ENCODE measurements around the gene C1orf21.

The C1orf21 gene

DNA sequence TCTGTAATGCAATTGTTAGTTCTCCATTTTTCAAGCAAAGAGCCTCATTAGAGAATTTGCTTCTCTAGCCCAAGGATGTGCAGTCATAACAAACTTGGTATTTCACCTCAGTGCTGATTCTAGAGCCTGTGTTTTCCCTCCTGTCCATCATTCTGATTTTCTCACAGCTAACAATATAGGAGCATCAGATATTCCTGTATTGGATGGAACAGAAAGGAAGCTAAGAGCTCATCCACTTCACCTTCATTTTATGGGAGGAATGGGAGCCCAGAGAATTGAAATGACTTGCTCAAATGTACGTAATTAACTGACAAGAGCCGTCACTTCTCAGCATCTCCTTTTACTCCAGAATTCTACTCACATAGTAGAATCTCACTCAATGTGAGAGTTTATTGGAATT lies 271.2 kb downstream of the C1orf21 start:
- Histone ChIP-seq H3K9ac (ENCODE audit: low read depth, low read length) (no peak overlapping the region), H3K4me1 (ENCODE audit: control insufficient read depth, insufficient read depth, low read length) (no peaks in the 10 kb centered on the region), H3K4me2 (ENCODE audit: low read length) (no peak overlapping the region), H3K4me3 (ENCODE audit: low read length) (no peak overlapping the region), H3K36me3 (ENCODE audit: insufficient read depth, low read length) (no peaks in the 10 kb centered on the region), H3K27me3 (ENCODE audit: control insufficient read depth, insufficient read depth, low read length) (no peaks in the 10 kb centered on the region), H3K9me3 (replicated peaks; ENCODE audit: low read length) (no peaks in the 10 kb centered on the region)

- Histone ChIP-seq H3K9ac (ENCODE audit: low read depth, low read length) (no peak overlapping the region), H3K4me1 (ENCODE audit: control insufficient read depth, insufficient read depth, low read length) (peaks cover 12% of the 10 kb centered on the region), H3K9me3 (replicated peaks; ENCODE audit: low read length) (no peaks in the 10 kb centered on the region), H3K4me2 (ENCODE audit: low read length) (no peak overlapping the region), H3K27me3 (ENCODE audit: control insufficient read depth, insufficient read depth, low read length) (no peaks in the 10 kb centered on the region), H3K4me3 (ENCODE audit: low read length) (no peak overlapping the region), H3K36me3 (ENCODE audit: insufficient read depth, low read length) (no peaks in the 10 kb centered on the region)
Observed at GRCh38 chr1:184660462-184661191, 273.8 kb downstream of the C1orf21 start.

DNA sequence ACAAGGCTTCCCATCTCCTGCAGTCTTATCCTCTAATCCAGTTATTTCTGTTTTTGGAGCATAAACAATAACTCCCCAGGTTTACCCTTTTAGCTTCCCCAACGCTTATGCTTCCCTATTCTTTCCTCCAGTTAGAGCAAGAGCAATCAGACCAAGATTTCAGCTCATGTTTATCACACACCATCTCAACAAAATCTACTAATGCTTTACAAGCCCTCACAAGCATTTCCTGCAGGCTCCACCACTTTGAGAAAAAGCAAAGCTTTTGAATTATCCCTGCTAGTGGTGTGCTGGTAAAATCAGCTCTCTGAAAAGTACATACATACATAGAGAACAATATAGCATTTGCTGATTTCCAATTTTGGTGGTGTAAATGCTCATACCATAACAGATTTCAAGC lies 275.0 kb downstream of the C1orf21 start:
- Histone ChIP-seq H3K27me3 (ENCODE audit: control insufficient read depth, insufficient read depth, low read length) (no peaks in the 10 kb centered on the region), H3K4me3 (ENCODE audit: low read length) (no peak overlapping the region)

GRCh38 chr1:184664042-184664660 lies 277.3 kb downstream of the C1orf21 start:
- no peaks in the 10 kb centered on the region for H3K9me3 ChIP-seq (replicated peaks; ENCODE audit: low read length)
- peak overlapping the region; percentile 78 for H3K4me3 ChIP-seq (ENCODE audit: low read length)
- no peaks in the 10 kb centered on the region for H3K27me3 ChIP-seq (ENCODE audit: control insufficient read depth, insufficient read depth, low read length)
- peak overlapping the region; percentile 99 for H3K4me2 ChIP-seq (ENCODE audit: low read length)
- peak overlapping the region; percentile 79 for H3K9ac ChIP-seq (ENCODE audit: low read depth, low read length)
- peaks cover 12% of the 10 kb centered on the region for H3K4me1 ChIP-seq (ENCODE audit: control insufficient read depth, insufficient read depth, low read length)
- no peaks in the 10 kb centered on the region for H3K36me3 ChIP-seq (ENCODE audit: insufficient read depth, low read length)

More for the DNA sequence above, 275.0 kb downstream of the C1orf21 start:
- H3K9ac ChIP-seq (ENCODE audit: low read depth, low read length), result no peak overlapping the region
- H3K36me3 ChIP-seq (ENCODE audit: insufficient read depth, low read length), result no peaks in the 10 kb centered on the region
- H3K4me1 ChIP-seq (ENCODE audit: control insufficient read depth, insufficient read depth, low read length), result peaks cover 12% of the 10 kb centered on the region
- no peaks in the 10 kb centered on the region for H3K9me3 ChIP-seq (replicated peaks; ENCODE audit: low read length)
- H3K4me2 ChIP-seq (ENCODE audit: low read length), result no peak overlapping the region

- H3K36me3 ChIP-seq (ENCODE audit: insufficient read depth, low read length), result no peaks in the 10 kb centered on the region
- peak overlapping the region; percentile 78 for H3K4me3 ChIP-seq (ENCODE audit: low read length)
- peak overlapping the region; percentile 79 for H3K9ac ChIP-seq (ENCODE audit: low read depth, low read length)
- H3K27me3 ChIP-seq (ENCODE audit: control insufficient read depth, insufficient read depth, low read length), result no peaks in the 10 kb centered on the region
- H3K4me1 ChIP-seq (ENCODE audit: control insufficient read depth, insufficient read depth, low read length), result peaks cover 12% of the 10 kb centered on the region
- H3K9me3 ChIP-seq (replicated peaks; ENCODE audit: low read length), result no peaks in the 10 kb centered on the region
- H3K4me2 ChIP-seq (ENCODE audit: low read length), result peak overlapping the region; percentile 99
Observed at GRCh38 chr1:184664661-184665060, 277.8 kb downstream of the C1orf21 start.

- Histone ChIP-seq H3K4me1 (ENCODE audit: control insufficient read depth, insufficient read depth, low read length) (peaks cover 12% of the 10 kb centered on the region), H3K36me3 (ENCODE audit: insufficient read depth, low read length) (no peaks in the 10 kb centered on the region), H3K4me3 (ENCODE audit: low read length) (no peak overlapping the region), H3K9ac (ENCODE audit: low read depth, low read length) (no peak overlapping the region), H3K27me3 (ENCODE audit: control insufficient read depth, insufficient read depth, low read length) (no peaks in the 10 kb centered on the region), H3K9me3 (replicated peaks; ENCODE audit: low read length) (no peaks in the 10 kb centered on the region), H3K4me2 (ENCODE audit: low read length) (no peak overlapping the region)
Observed at GRCh38 chr1:184665360-184665759, 278.5 kb downstream of the C1orf21 start.

DNA sequence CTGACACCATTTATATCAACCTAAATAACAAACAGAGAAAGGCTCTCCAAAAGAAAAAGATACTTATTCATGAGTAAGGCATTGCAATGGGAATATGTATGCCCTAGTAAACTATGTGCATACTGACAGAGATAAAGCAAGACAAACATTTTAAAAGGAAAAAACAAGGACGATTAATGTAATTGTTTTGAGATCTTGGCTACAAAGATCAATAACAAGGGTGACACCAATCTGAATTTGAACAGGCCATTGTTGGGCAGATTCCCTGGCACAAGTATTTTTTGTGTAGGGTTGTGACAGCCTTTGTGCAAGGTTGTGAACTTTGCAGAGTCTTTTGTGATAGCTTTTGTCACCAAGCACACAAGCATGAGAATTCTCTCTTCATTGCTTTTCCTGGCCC lies 282.6 kb downstream of the C1orf21 start:
- H3K36me3 ChIP-seq (ENCODE audit: insufficient read depth, low read length), result no peaks in the 10 kb centered on the region
- H3K27me3 ChIP-seq (ENCODE audit: control insufficient read depth, insufficient read depth, low read length), result peaks cover 12% of the 10 kb centered on the region
- H3K4me1 ChIP-seq (ENCODE audit: control insufficient read depth, insufficient read depth, low read length), result peaks cover 5% of the 10 kb centered on the region
- no peak overlapping the region for H3K4me2 ChIP-seq (ENCODE audit: low read length)
- no peak overlapping the region for H3K4me3 ChIP-seq (ENCODE audit: low read length)
- no peaks in the 10 kb centered on the region for H3K9me3 ChIP-seq (replicated peaks; ENCODE audit: low read length)
- H3K9ac ChIP-seq (ENCODE audit: low read depth, low read length), result no peak overlapping the region

DNA sequence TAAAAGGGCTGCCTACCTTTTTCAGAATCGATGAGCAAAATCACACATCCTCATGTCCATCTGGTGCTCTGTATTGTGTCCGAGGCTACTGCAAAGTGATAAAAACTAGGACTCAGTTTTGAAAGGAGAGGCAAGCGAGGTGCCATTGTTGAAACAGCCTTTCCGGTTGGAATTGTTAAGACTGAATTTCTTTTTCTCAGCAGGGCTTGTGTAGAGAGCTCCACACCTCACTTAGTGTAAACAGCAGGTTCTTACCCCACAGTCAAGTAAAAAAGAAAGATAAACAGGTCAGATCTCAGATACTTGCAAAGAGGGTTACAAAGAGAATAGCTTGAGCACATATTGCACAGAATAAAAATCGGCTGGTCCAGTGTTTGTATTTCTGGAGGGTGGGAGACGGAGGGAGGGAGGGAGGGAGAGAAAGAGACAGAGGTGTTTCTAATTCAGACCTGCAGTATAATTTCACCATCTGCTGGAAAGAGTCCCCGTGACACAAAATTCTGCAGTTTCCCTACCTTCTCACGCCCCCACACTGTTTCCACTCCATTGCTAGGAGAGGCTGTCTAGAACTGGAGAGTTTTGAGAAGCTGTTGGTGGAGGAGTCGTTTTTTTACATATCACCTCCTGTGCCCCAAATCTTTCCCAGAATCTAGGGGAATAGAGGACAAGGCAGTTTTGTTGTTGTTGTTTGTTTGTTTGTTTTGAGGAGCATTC lies 285.3 kb downstream of the C1orf21 start:
- Histone ChIP-seq H3K36me3 (ENCODE audit: insufficient read depth, low read length) (no peaks in the 10 kb centered on the region), H3K9me3 (replicated peaks; ENCODE audit: low read length) (no peaks in the 10 kb centered on the region), H3K4me3 (ENCODE audit: low read length) (no peak overlapping the region), H3K4me1 (ENCODE audit: control insufficient read depth, insufficient read depth, low read length) (no peaks in the 10 kb centered on the region), H3K4me2 (ENCODE audit: low read length) (no peak overlapping the region), H3K9ac (ENCODE audit: low read depth, low read length) (no peak overlapping the region), H3K27me3 (ENCODE audit: control insufficient read depth, insufficient read depth, low read length) (peaks cover 12% of the 10 kb centered on the region)

DNA sequence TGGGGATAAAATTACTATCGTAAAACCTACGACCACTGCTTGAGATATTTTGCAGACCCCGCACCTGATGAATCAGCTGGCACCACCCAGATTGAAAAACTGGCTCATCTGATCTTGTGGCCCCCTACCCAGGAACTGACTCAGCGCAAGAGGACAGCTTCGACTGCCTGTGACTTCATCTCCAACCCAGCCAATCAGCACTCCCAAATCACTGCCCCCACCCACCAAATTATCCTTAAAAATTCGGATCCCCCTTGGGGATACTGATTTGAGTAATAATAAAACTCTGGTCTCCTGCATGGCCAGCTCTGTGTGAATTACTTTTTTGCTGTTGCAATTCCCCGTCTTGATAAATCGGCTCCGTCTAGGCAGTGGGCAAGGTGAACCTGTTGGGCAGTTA lies 286.5 kb downstream of the C1orf21 start:
- H3K4me2 ChIP-seq (ENCODE audit: low read length), result no peak overlapping the region
- H3K36me3 ChIP-seq (ENCODE audit: insufficient read depth, low read length), result no peaks in the 10 kb centered on the region
- H3K4me3 ChIP-seq (ENCODE audit: low read length), result no peak overlapping the region
- peaks cover 12% of the 10 kb centered on the region for H3K27me3 ChIP-seq (ENCODE audit: control insufficient read depth, insufficient read depth, low read length)
- no peak overlapping the region for H3K9ac ChIP-seq (ENCODE audit: low read depth, low read length)
- H3K9me3 ChIP-seq (replicated peaks; ENCODE audit: low read length), result no peaks in the 10 kb centered on the region
- no peaks in the 10 kb centered on the region for H3K4me1 ChIP-seq (ENCODE audit: control insufficient read depth, insufficient read depth, low read length)

DNA sequence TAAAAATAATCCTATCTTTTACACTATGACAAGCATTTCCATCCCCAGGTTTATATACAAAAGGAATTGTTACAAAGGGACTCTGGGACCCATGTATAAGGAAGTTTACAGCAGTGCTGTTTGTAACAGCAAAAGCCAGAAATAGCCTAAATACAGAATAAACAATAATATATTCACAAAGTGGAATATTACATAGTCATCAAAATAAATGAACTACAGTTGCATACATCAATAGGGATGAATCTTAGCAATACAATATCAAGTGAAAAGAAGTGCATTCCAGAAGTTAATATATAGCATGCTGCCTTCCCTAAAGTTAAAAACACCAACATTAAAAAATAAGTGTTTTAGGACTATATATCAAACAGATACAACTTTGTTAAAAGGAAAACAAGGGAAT lies 290.5 kb downstream of the C1orf21 start:
- no peaks in the 10 kb centered on the region for H3K27me3 ChIP-seq (ENCODE audit: control insufficient read depth, insufficient read depth, low read length)
- H3K36me3 ChIP-seq (ENCODE audit: insufficient read depth, low read length), result no peaks in the 10 kb centered on the region
- H3K9ac ChIP-seq (ENCODE audit: low read depth, low read length), result no peak overlapping the region
- H3K4me3 ChIP-seq (ENCODE audit: low read length), result no peak overlapping the region
- peaks cover 3% of the 10 kb centered on the region for H3K9me3 ChIP-seq (replicated peaks; ENCODE audit: low read length)
- H3K4me2 ChIP-seq (ENCODE audit: low read length), result no peak overlapping the region
- no peaks in the 10 kb centered on the region for H3K4me1 ChIP-seq (ENCODE audit: control insufficient read depth, insufficient read depth, low read length)

Data from skeletal muscle satellite cell (primary cell).